NB4 (cell line): ENCODE data around the gene FBXL17.

Experiments used
- POLR2A ChIP-seq: IDR thresholded peaks from 2 replicates; pipeline ENCODE4 v1.6.1; 2011; ENCODE audit warnings: mild to moderate bottlenecking; ENCODE audit not compliant: insufficient read length; ENCODE audit errors: extremely low read depth
- TF ChIP-seq, protein P1 (sequence below): IDR thresholded peaks from one replicate; pipeline ENCODE4 v1.5.1; 2012; ENCODE audit warnings: low read depth, low read length

DNA sequence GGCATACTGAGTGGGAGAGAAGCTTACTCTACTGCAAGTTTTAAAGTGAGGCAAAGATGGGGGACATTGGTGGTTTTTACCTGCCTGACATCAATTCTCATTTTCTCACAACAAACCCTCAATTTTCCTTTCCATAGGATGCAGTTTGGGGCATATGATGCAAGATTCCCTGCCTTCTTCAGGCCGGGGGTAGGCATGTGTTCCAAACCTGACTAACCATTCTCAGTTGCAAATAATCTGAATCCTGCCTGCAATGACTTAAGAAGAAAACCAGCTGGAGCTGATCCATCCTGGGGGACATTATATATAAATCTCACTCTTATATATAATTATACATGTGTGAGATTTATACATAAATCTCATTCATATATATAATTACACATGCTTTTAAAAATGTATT lies 487.5 kb downstream of the FBXL17 start:
- TF ChIP-seq, protein P1, sequence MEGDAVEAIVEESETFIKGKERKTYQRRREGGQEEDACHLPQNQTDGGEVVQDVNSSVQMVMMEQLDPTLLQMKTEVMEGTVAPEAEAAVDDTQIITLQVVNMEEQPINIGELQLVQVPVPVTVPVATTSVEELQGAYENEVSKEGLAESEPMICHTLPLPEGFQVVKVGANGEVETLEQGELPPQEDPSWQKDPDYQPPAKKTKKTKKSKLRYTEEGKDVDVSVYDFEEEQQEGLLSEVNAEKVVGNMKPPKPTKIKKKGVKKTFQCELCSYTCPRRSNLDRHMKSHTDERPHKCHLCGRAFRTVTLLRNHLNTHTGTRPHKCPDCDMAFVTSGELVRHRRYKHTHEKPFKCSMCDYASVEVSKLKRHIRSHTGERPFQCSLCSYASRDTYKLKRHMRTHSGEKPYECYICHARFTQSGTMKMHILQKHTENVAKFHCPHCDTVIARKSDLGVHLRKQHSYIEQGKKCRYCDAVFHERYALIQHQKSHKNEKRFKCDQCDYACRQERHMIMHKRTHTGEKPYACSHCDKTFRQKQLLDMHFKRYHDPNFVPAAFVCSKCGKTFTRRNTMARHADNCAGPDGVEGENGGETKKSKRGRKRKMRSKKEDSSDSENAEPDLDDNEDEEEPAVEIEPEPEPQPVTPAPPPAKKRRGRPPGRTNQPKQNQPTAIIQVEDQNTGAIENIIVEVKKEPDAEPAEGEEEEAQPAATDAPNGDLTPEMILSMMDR = no peak
- TF ChIP-seq POLR2A = no peak
